Right renal cortex interstitium (tissue), 3 donors: ENCODE measurements around the gene FABP2. TPM values are rescaled to one million over a fixed set of nuclear protein-coding genes. Genes with fewer than 3 reads are reported as not detected.
A peak's percentile ranks its signal among the peaks of the same experiment; 100 is the strongest.
"Not testable (repeated sequence)": the region's sequence is repeated elsewhere in the genome, so short reads cannot be mapped to it uniquely, and the experiment has no call there.

Source experiments
- DNase-seq, 3 donors: peaks; one replicate each; pipeline ENCODE4 v3.0.0-alpha.2; 2013; ENCODE audit warnings: low read depth in 3 of 3, low spot score in 2 of 3
- polyA plus RNA-seq, 3 donors: library from polyadenylated mRNA; unstranded; fragments of 120-200 nt; gene quantifications; one replicate each; pipeline ENCODE4 v1.2.1, GENCODE V29; 2013; ENCODE audit not compliant: insufficient read length in 3 of 3

FABP2 gene
- 1 to 10 TPM in 2 of 3 donors, under 1 TPM in 1; 0.85 to 1.5 (median 1.1) TPM for polyA plus RNA-seq

- DNase-seq, result no peak
Observed at GRCh38 chr4:119321921-119322687, at the start of gene FABP2. Gene FABP2, minus strand, starts transcription at chr4:119322138. Its CDS starts 36 bp downstream, at chr4:119322102.

DNA sequence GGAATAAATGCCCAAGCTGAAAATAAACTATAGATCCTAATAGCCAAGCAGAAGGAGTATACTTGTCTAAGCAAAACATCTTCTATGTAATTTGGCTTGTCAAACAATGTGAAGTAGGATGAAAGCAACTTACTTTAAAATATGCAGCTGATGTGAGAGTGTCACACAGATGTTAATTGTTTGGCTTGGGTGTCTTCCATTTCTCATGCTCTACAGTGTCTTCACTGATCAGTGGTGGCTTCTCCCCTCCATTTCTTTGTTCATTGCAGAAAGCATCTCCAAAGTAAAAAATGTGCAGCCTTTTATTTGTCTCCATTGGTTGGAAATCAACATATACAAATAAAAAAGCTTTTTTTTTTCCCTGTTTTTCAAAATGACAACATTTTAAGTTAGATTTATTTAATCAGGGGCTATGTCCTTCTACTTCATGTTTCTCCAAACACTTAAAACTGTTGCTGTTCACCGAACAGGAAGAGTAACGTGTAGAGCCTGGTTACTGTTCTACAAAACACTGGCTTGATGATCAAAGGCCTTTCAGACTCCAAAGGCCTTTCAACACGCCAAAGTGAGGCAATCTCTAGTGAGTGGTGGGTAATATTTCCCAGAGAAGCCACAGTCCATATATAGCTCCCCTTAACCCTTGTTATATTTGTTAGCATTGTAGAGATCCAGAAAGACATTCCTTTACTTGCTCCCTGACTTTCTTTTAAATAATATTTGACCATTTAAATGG is 49.2 kb upstream of the FABP2 start:
- DNase-seq, result peak in 1 of 3 donors; percentile 15

GRCh38 chr4:119370392-119370791 is 48.5 kb upstream of the FABP2 start:
- DNase-seq, result not testable (repeated sequence)

DNA sequence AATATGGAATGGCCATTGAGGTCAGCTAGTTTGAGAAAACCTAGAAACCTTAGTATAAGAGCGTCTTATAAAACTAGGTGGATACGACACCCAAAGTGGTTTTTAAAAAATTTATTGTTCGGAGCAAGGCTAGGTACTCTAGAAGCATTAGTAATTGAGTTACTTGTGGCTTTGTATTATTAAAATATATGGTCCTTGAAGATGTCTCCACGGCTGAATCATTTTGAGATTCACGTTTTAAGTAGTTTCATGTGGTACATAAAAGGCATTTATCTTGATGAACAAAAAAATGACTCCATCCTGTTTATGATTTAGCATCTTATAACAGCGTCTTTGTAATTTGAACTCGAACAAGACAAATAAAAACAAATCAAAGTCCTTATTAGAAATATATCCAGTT is 44.9 kb upstream of the FABP2 start:
- DNase-seq, result not testable (repeated sequence)

- DNase-seq, result not testable (repeated sequence)
Observed at GRCh38 chr4:119364203-119364602, 42.3 kb upstream of the FABP2 start.

GRCh38 chr4:119363372-119363771 is 41.4 kb upstream of the FABP2 start:
- not testable (repeated sequence) for DNase-seq

DNA sequence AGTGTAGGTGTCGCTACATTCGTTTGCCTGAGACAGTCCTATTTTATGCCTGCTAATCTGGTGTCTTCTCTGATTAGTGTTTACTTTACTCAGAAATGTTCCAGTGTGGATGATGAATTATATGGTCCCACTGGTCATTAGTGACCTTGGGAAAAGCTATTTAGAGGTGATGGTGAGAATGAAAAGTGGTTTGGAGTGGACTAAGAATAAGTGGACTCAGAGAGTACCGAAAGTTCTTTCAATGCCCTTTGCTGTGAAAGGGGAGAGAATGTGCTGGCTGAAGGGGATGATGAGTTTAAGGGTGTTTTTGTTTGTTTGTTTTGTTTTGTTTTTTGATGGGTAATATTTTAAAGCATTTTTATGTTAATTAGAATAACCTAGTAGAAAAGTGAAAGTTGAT is 40.5 kb upstream of the FABP2 start:
- not testable (repeated sequence) for DNase-seq

GRCh38 chr4:119359873-119360272 is 37.9 kb upstream of the FABP2 start:
- DNase-seq, result not testable (repeated sequence)

DNA sequence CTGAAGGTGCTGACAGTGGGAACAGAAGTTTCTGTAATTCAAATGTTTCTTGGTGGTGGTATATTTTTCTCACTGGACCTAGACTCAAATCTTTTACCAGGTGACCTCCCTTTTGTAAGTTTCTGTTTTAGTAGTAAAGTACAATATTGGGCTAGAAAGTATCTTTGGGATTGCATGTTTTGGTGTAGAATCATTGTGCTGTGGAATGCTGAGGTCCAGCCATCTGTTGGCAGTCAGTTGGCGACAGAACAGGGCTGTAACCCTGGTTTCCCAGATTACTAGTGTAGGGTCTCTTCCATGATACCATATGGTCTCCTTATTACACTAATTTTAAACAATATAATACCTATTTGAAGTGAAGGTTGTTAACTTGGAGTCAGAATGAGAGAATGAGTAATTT is 34.9 kb upstream of the FABP2 start:
- DNase-seq, result not testable (repeated sequence)

DNA sequence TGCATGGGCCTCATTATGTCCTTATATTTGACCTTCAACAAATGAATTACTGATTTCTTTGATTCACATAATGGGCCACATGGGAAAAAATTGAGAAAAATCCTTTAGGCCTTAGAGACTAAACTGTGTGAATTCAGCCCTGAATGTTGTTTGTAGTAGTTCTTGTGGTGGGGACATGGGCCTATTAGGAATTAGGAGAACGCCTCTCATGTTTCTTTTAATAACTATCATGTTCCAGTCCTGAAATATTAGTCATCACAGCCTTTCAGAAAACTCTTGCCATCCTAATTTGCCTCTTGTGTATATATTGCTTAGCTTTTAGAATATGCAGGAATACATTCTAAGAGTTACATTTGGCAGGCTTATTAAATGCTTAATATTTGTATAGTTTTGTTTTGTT is 34.1 kb upstream of the FABP2 start:
- DNase-seq, result not testable (repeated sequence)

DNA sequence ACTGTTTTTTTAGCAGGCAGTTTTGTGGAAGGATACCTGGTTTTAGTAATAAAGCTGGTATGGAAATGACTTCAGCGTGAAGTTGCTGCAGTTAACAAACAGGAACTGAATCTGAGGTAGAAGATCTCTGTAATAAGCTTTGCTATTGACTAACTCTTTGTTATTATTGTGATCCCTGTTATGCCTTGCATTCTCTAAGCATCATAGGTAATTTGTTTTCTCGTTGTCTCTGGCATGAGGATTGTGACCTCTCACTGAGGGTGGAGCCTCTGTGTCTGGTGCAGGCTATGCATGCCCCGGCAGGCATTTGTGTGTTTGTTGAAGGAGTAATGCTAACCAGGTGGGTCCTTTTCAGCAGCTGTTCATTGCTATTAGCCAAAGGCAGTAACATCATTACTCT is 31.4 kb upstream of the FABP2 start:
- not testable (repeated sequence) for DNase-seq

GRCh38 chr4:119348169-119348568 is 26.2 kb upstream of the FABP2 start:
- not testable (repeated sequence) for DNase-seq

GRCh38 chr4:119343293-119343692 is 21.4 kb upstream of the FABP2 start:
- DNase-seq, result not testable (repeated sequence)

DNA sequence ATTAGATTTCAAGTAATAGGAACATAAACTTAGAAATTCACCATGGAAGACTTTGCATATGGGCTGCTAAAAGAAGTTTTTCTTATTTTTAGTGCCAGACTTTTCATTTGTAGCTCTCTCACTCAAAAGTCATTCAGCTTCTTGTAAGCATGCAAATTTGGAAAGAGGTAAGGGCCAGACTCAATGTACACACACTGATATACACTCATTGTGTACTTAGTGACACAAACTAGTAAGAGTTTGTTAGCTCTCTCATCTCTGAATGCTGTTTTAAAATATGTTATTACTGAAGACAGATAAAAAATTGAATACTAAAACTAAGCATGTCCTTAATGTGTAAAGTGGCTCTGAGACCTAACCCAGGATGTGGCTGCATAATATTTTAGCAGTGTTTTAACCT is 18.0 kb upstream of the FABP2 start:
- not testable (repeated sequence) for DNase-seq

DNA sequence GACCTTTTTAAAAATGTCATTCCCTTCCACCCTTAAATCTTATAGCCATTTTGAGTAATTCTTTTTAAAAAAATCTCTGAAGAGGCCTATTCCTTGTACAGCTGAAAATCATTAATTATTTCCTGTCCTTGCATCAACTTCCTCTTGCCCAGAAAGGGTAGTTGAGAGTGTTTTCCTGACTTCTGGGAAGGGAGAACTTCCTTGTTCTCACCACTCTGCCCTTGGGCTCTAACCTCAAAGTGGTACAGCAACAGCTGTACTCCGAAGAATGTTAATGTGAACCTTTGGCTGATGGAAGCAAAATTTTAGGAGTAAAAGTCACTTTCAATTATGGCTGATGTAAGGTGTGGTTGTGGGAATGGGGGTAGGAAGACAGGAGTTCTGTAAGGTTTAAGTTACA is 15.1 kb upstream of the FABP2 start:
- DNase-seq, result no peak

DNA sequence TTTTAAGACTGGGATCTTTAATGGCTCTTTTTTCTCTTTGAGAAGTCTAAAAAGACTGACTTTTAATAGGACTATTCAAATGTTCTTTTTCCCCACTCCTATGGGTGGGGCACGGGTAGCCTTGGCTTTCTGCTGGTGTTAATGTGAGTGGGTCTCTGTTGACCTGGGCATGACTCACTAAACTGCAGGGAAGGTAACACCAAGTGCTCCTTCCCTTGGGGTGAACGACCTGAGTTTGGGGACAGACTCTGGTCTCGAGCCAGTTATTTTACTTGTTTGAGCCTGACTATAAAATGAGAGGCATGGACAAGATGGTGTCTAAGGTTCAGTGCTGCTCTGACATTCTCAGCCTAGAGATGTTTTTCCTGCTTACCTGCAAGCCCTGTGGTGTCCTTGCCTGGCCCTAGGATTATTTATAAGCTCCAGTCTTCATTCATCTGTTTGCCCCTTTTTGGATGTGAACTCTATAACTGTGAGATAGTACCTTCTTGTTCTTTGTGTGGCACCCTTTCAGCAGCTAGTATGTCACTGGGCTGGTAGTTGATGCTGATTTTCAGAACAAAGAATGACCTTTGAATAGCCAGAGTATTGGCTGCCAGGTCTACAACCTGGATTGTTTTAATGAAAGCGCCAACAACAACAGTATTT is 14.5 kb upstream of the FABP2 start:
- not testable (repeated sequence) for DNase-seq

DNA sequence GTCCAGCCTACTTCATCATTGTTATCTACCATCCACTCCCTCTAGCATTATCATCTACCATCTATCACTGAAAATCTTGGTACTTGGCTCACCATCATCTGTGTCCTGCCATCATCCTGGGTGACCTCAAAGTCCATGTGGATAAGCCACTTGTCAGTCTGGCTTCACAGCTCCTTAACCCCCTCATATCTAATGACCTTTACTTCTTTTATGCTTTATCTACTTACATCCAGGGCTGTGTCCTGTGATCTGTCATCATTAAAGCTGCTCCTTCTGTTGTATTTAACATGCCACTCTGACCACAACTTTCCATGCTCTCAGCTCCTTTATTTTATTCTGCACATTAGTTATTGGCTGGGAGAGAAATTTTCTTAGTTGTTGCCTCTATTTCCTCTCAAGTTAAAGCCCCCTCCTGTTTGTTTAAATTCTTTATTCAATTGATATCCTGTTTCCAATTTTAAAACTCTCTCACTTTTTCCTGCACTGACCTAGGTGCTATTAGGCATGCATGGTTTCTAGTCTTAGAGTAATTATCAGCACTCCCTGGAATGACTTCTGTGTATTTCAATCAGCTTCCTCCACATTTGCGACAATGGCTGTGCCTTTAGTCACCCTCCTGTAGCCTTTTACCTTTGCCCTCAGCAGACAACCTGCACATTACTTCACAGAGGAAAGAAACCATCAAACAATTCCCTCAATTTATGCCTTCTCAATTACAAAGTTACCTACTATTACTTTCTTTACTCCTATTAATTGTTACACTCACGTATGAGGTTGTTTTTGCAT is 8.1 kb upstream of the FABP2 start:
- no peak for DNase-seq

- no peak for DNase-seq
Observed at GRCh38 chr4:119328695-119329094, 6.8 kb upstream of the FABP2 start.

DNA sequence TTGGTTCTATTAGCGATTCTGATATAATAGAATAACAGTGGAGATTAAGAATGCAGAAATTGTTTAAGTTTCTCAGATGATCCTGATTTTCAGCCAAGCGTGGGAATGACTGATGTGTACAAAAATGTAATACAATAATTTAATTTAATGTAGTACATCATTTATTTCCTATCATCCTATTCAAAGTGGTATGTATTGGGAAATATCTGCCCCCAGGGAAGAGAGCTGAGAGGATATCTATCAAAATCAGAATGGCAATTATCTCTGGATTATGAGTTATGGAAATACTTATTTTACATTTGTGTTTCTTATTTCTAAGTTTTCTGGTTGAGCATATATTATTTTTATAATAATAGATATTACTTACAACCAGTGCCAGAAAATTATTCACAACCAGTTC is 3.9 kb downstream of the FABP2 start:
- DNase-seq, result no peak

DNA sequence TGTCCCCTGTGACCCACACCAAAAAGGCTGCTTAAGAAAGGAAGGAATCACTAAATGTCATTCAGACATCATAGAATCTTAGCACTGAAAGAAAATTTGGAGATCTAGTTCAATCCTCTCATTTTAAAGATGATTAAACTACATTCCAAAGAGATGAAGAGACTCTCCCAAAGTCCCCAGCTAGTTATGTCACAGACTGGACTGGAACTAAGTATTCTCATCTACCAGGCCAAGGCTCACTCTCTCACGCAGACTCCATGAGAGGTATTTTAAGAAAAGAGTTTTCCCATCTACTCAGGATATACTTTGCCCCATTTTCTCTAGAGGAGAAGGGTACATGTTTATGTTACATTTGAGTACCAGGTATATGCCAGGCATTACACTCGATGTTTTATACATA is 6.9 kb downstream of the FABP2 start:
- no peak for DNase-seq

GRCh38 chr4:119314356-119314755 is 7.6 kb downstream of the FABP2 start:
- DNase-seq, result peak in 1 of 3 donors; percentile 40
